ENCODE results near the gene SYK.

- TF ChIP-seq POLR2A (IDR thresholded peaks at IDR 0.05) = no peak
- TF ChIP-seq, protein P1, sequence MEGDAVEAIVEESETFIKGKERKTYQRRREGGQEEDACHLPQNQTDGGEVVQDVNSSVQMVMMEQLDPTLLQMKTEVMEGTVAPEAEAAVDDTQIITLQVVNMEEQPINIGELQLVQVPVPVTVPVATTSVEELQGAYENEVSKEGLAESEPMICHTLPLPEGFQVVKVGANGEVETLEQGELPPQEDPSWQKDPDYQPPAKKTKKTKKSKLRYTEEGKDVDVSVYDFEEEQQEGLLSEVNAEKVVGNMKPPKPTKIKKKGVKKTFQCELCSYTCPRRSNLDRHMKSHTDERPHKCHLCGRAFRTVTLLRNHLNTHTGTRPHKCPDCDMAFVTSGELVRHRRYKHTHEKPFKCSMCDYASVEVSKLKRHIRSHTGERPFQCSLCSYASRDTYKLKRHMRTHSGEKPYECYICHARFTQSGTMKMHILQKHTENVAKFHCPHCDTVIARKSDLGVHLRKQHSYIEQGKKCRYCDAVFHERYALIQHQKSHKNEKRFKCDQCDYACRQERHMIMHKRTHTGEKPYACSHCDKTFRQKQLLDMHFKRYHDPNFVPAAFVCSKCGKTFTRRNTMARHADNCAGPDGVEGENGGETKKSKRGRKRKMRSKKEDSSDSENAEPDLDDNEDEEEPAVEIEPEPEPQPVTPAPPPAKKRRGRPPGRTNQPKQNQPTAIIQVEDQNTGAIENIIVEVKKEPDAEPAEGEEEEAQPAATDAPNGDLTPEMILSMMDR (IDR thresholded peaks at IDR 0.05) = no peak
Measured at GRCh38 chr9:90872835-90873294, 71.2 kb downstream of the SYK start.
